ENCODE results near the gene MAP3K6.
A peak's percentile ranks its signal among the peaks of the same experiment; 100 is the strongest.
"Not testable (repeated sequence)": the region's sequence is repeated elsewhere in the genome, so short reads cannot be mapped to it uniquely, and the experiment has no call there.

MAP3K6 gene

GRCh38 chr1:27397110-27397509 is 30.3 kb upstream of the MAP3K6 start:
- no peak for DNase-seq

GRCh38 chr1:27395441-27396195 is 28.9 kb upstream of the MAP3K6 start:
- peak; percentile 77 for DNase-seq

- DNase-seq: no peak
Measured at GRCh38 chr1:27394925-27395324, 28.2 kb upstream of the MAP3K6 start.

GRCh38 chr1:27394282-27394658 is 27.5 kb upstream of the MAP3K6 start:
- DNase-seq: no peak

GRCh38 chr1:27393641-27394281 is 27.0 kb upstream of the MAP3K6 start:
- DNase-seq: no peak

GRCh38 chr1:27392778-27393635 is 26.2 kb upstream of the MAP3K6 start:
- DNase-seq: no peak

GRCh38 chr1:27392096-27392777 is 25.5 kb upstream of the MAP3K6 start, which contains the start of gene GPR3:
GPR3 (plus strand) TSS chr1:27392622; CDS start chr1:27393799, 1,177 bp downstream.
- peak; percentile 94 for DNase-seq

- peak; percentile 23 for DNase-seq
Measured at GRCh38 chr1:27391511-27392095, 24.8 kb upstream of the MAP3K6 start.

GRCh38 chr1:27388337-27389005 is 21.7 kb upstream of the MAP3K6 start:
- peak; percentile 79 for DNase-seq

GRCh38 chr1:27384797-27385196 is 18.0 kb upstream of the MAP3K6 start:
- not testable (repeated sequence) for DNase-seq

GRCh38 chr1:27383661-27384060 is 16.9 kb upstream of the MAP3K6 start:
- DNase-seq: no peak

GRCh38 chr1:27383039-27383605 is 16.4 kb upstream of the MAP3K6 start, which contains the start of gene CD164L2:
CD164L2 (minus strand) TSS chr1:27383333; CDS start chr1:27383239, 94 bp downstream.
- peak; percentile 52 for DNase-seq

GRCh38 chr1:27381969-27382762 is 15.4 kb upstream of the MAP3K6 start:
- no peak for DNase-seq

- no peak for DNase-seq
Measured at GRCh38 chr1:27380766-27381733, 14.3 kb upstream of the MAP3K6 start.

- no peak for DNase-seq
Measured at GRCh38 chr1:27380224-27380623, 13.5 kb upstream of the MAP3K6 start.

- no peak for DNase-seq
Measured at GRCh38 chr1:27379564-27380122, 12.9 kb upstream of the MAP3K6 start.

- DNase-seq: no peak
Measured at GRCh38 chr1:27377760-27378495, 11.2 kb upstream of the MAP3K6 start.
